ENCODE results near the gene MARCHF11.

MARCHF11 gene

DNA sequence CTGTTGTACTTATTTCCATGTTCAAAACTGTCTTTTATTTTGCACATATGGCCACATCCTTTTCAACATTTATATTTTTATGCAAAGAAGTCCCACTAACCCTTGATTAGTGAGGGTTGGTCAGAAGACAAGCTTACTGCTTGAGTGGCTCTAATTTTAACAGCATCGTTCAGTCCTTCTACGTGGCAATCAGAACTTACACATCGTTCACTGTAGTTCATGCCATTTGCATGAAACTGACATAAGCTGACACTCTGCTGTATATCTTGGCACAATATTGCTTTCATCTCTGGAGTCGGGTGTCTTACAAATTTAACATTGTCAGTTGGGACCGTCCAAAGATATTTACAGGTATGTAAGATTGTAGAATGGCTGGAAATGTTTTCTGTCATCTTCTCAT is 50.6 kb downstream of the MARCHF11 start:
- peak in 1 of 3 experiments; percentile 11 for DNase-seq

DNA sequence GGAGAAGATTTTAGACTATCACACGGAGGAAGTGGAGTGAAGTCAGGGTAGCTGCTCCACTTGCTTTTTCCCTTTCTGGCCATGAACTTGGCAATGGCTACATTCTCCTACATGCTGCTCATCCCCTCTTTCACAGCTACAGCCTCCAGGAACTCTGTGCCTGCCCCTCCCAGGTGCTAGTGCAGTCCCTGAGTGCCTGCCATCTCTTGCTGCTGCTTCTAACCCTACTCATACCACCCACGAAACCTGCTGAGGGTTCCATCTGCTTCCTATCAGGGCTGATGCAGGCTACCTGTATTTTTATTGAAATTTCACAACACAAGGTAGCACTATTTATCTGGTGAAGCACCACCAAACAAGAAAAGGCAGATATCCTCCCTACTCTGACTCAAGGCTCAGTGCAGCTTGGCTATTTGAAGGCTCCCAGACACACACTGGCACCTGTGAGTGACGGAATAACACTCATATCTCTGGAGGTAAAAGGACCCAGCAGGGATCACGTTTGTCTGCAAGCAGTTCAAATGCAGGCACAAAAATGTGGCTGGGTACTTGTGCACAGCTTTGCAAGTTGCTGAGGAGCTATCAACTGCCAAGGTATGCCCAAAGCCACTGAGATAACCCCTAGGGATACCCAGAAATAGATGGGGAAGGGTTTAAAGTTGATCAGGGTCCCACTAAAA is 51.6 kb downstream of the MARCHF11 start:
- no peak for DNase-seq

- DNase-seq: no peak
These were observed 59.0 kb downstream of the MARCHF11 start for GRCh38 chr5:16120579-16120978.

DNA sequence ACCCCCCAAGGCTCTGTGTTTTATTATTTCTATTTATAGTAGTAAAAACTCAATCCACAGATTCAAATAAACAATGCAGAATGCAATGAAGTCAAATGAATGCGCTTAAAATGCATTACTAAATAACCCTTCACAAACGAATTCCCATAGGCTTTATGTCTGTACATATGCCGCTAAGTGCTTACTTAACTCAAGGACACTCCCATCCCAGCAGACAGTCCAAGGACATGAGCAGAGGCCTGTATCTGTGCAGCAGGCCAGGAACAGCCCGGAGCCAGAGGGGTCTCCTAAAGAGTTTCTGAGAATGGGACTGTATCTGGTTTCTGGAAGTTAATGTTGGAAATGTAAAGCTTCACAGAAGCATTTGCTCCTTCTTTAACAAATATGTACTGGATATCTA is 59.8 kb downstream of the MARCHF11 start:
- no peak for DNase-seq

DNA sequence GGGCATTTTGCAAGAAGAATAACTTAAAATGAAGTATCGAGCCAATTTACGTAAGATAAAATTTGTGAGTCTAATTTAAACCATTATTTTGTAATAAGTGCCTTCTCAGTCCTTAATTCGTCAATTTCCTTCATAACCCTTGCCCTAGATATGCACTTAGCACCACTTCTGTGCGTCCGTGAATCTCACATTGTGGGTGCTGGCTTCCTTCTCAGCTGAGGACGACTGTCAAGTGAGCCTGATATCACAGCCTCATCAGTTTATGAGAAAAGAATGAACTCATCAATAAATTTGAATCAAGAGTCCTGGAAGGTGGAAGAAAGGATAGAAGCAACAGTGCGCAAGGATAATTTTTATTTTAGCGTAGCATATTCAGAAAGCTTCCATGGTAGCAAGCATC is 64.5 kb downstream of the MARCHF11 start:
- no peak for DNase-seq

GRCh38 chr5:16108418-16108817 is 71.2 kb downstream of the MARCHF11 start:
- DNase-seq: no peak

DNA sequence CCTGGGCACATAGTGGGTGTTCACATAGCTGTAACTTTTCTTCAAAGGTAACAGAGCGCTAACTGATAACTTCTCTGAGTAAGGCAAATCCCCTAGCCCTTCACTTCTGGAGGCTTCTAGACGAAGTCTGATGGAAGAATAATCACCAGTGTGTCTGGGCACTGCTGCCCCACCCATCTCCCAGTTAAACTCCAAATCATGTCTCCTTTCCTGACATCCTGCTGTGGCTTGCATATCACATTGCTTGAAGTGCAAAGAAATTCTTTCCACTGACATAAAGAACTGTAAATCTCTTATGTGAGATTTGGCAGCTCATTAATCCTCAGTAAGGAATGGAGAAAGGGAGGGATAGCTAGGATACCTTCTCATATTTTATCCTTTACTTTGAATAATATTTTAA is 74.6 kb downstream of the MARCHF11 start:
- DNase-seq: no peak

GRCh38 chr5:16095612-16096011 is 84.0 kb downstream of the MARCHF11 start:
- no peak for DNase-seq

DNA sequence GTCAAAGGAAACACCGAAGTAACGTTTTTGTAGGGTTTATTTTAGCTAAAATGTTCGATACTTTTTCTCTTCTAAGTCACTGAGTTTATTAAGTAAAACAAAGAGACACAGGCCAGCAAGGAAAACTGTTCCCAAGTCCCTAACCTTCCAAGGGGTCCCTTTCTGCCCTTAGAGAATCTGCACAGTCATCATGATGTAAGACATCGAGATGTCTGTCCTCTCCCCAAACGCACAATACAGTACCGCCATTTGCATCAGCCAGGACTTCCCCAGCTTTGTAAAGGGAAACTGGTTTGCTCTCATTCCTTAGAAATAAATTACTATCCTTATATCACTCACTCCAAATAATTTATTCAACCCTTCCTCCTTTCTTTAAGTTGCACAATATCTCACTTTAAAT is 89.3 kb downstream of the MARCHF11 start:
- no peak for DNase-seq

DNA sequence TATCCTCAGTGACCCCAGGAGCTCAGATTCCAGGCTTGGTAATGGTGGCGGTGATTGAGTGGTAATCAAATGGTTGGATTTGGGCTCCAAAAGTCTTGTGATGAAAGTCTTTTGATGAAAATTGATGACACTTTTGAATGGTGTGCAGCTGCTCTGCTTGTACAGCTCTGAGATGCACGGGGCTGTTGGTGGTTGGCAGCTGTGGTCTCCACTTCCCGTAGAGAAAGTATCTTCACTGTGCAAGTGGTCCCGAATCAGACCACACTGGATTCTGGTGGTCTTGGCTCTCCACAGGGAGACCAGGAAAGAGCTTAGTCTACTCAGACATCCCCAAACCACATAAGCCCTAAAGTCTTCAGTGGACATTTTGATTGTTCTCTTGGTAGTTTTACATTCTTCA is 96.6 kb downstream of the MARCHF11 start:
- no peak for DNase-seq

DNA sequence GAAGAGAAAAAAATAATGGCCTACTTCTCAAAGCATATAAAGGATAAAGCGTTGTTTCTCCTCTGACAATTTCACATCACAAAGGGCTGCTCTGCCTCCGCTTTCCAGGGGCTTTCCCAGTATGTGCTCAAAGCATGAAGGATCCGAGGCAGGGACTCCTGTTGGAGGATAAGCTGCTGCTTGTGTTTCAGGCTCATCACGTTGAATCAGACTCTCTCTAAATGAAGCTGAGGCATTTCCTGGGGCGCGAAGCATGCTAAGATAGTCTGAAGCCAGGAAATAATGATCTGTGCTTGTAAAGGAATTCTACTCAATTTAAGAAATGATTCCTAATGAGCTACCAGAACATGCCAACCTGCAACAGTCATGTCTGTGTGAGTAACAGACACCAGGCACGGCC is 97.5 kb downstream of the MARCHF11 start:
- DNase-seq: no peak

GRCh38 chr5:16081376-16081955 is 98.1 kb downstream of the MARCHF11 start:
- DNase-seq: peak in 1 of 3 experiments; percentile 36

DNA sequence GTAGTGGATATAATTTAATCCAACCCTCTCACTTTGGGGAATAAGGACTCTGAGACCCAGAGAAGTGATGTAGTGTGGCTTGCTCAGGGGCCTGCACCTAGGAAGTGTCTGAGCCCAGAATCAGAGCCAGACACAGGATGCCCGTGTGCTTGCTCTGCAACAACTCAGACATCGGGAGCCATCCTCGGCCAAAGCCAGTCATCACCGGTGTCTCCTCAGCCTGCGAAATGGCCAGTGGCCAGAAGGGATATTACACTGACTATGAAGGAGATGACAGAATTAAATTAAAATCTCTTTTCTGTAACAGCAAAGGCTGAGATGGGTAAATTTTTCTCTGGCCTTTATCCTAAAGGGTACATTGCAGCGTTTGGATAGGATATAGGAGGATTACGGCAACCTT is 102.9 kb downstream of the MARCHF11 start:
- DNase-seq: no peak

GRCh38 chr5:16074358-16074757 is 105.2 kb downstream of the MARCHF11 start:
- no peak for DNase-seq

DNA sequence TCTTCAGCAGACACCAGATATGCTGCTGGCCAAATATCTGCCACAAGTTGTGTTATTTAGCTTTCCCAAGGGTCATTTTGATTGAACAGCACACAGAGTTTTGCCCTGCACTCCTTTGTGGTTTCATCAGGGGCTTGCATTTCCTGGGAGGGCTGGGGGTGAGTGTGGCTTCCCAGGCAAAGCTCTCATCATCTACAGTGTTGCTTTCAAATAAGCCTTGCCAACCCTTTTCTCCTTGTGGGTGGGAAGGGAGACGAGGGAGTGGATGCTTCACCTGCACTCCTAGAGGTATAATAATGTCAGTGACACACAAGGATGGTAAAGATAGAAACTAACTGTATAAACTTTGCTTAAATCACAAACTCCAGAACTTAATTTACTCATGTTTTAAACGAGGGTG is 107.0 kb downstream of the MARCHF11 start:
- no peak for DNase-seq

DNA sequence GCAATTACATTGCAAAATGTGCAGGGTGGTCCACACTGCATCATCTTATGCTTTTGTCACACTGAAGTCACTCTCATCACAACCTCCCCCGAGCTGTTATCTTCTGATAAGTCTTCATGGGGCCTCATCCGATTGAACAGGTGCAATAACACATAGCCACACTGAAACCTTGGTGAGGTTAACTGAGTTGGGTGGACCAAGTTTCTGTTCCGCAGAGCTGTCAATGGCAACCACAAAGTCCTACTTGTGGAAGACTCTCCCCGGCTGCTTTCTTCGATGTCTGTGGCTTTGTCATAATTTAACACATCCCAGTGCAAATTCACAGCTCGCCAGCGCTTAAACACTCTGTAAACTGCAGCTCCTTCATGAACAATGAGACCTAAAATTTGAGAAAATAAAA is 112.2 kb downstream of the MARCHF11 start:
- DNase-seq: no peak

DNA sequence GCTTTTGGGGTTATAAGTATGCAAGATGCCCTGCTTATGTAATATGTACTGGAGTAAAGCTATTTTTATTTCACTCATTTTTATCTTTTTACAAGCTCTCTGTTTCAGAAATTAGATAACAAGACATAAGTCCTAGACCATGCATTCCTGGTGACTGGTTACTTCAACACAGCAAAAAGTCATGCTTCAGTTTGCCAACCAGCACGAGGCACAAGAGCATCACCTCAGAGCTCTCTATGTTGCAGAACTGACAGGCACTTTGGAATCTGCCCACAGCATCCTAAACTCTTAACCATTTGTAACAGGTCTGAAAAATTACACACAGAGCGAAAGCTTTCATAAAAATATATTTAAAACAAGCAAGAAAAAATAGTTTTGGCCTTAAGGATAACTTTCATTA is 112.8 kb downstream of the MARCHF11 start:
- DNase-seq: no peak

DNA sequence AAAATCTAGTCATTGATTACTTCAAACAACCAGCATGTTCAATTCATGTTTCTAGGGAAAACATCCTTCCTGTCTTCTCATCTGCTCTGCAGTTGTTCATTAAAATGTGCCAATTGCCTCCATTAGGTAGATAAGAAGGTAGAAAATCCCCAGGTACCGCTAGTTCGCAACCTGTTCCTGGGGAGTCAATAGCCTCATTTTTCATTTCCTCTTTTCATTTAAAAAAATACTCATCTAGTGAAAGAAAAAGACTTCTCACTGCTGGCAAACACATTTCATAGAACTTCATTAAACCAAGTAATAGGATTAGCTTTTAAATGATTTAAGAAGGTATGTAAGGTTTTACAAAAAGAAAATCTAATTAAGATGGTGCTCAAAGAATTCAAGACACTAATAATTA is 113.3 kb downstream of the MARCHF11 start:
- no peak for DNase-seq

GRCh38 chr5:16065831-16066230 is 113.8 kb downstream of the MARCHF11 start:
- peak in 2 of 3 experiments; percentile 22 to 74 for DNase-seq

GRCh38 chr5:16064135-16064893 is 115.3 kb downstream of the MARCHF11 start:
- DNase-seq: no peak

GRCh38 chr5:16061163-16061562 is 118.4 kb downstream of the MARCHF11 start:
- DNase-seq: peak in 1 of 3 experiments; percentile 29

DNA sequence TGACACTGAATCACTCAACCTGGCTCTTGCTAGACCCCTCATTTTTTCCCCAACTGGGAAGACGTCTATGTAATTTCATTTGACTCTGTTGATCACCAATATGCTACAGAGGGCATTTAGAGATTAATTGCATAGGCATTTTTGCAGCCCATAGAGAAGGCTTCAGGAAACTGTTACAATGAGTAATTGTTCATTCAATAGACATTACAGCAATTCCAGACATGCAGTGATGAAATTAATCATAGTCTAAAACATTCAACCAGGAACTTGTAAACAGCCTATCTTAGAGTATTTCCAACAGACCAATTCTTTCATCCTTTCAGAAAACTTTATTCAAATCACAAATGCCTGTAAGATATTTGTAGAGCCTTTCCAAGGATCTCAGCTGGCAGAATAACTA is 122.3 kb downstream of the MARCHF11 start:
- DNase-seq: no peak

GRCh38 chr5:16051246-16051755 is 128.3 kb downstream of the MARCHF11 start:
- DNase-seq: no peak

- no peak for DNase-seq
These were observed 129.2 kb downstream of the MARCHF11 start for GRCh38 chr5:16050414-16050813.
